K562 (cell line): ENCODE results near the gene ABHD8. TPM values are rescaled to one million over a fixed set of nuclear protein-coding genes. Genes with fewer than 3 reads are reported as not detected.

Source experiments
- ATAC-seq: fragments of 200-7000 bp; cut with Tn5 transposase; 3 replicates; pipeline ENCODE4 v1.9.1; 2020; ENCODE audit warnings: moderate library complexity
- BruUV-seq: library from RNA; stranded (reverse); fragments of 400-500 nt; replicated peaks from 2 replicates; lab custom pipeline; 2021; lab: Mats Ljungman, UMichigan
- CTCF ChIA-PET: fragments of 300-600 bp; formaldehyde crosslinking; extraction: SDS; loops from one replicate; lab custom pipeline; 2021; ENCODE audit warnings: low intra/inter-chr PET ratio; lab: Yijun Ruan, JAX
- POLR2A ChIA-PET: fragments of 300-600, 350-650 bp; sonication (Branson Sonifier 250); formaldehyde crosslinking; extraction: SDS; loops from one replicate; lab custom pipeline; 2021; ENCODE audit warnings: antibody characterized with exemption, inconsistent platforms; lab: Yijun Ruan, JAX
- DNase-seq, 4 experiments: peaks; one replicate each; pipeline versions ENCODE4 v3.0.0 to v3.0.0-alpha.2; 2011 to 2018; ENCODE audit warnings: low spot score in 3 of 4, mixed read lengths in 3 of 4; ENCODE audit errors: extremely low read depth in 1 of 4
- FAIRE-seq: peaks from 2 replicates; lab custom pipeline; 2011; peaks lifted over from hg19 to GRCh38; lab: Jason Lieb, UNC
- H2AFZ ChIP-seq: 2 replicates; pipeline ENCODE4 v1.6.0; 2011; ENCODE audit warnings: low read depth, low read length, control low read depth, inconsistent platforms
- H3K27ac ChIP-seq: fragments of 200-600 bp; 3 replicates; pipeline ENCODE4 v1.8.0; 2011; ENCODE audit warnings: low read depth, mild to moderate bottlenecking, control low read depth, inconsistent platforms, low read length, moderate library complexity, mixed read lengths; ENCODE audit errors: extremely low read depth
- H3K27me3 ChIP-seq, 2 experiments: fragments of 300-600 bp in 1 of 2; 2 replicates in 1 of 2; 3 replicates in 1 of 2; pipeline versions ENCODE4 v1.6.0 to v1.8.0; 2011; ENCODE audit warnings: inconsistent platforms in 2 of 2, low read length in 2 of 2, mild to moderate bottlenecking in 1 of 2, mixed read lengths in 1 of 2, moderate library complexity in 1 of 2; ENCODE audit not compliant: control insufficient read depth in 2 of 2, insufficient read depth in 2 of 2
- H3K36me3 ChIP-seq: fragments of 300-600 bp; 3 replicates; pipeline ENCODE4 v1.8.0; 2011; ENCODE audit warnings: mild to moderate bottlenecking, low read length, inconsistent platforms; ENCODE audit not compliant: control insufficient read depth, insufficient read depth
- H3K4me1 ChIP-seq, 2 experiments: fragments of 200-600 bp in 1 of 2; replicated peaks in 1 of 2; 2 replicates in 1 of 2; 3 replicates in 1 of 2; pipeline versions ENCODE4 v1.5.1 to v1.8.0; 2011; ENCODE audit warnings: inconsistent platforms in 2 of 2, low read length in 2 of 2, mild to moderate bottlenecking in 1 of 2, mixed read lengths in 1 of 2, moderate library complexity in 1 of 2; ENCODE audit not compliant: control insufficient read depth in 2 of 2, insufficient read depth in 2 of 2
- H3K4me2 ChIP-seq: 2 replicates; pipeline ENCODE4 v1.6.1; 2011; ENCODE audit warnings: low read length, control low read depth, inconsistent platforms, mixed read lengths; ENCODE audit not compliant: insufficient read depth
- H3K4me3 ChIP-seq: fragments of 200-600 bp; sonication (generic), shearing (Covaris generic); 2 replicates; pipeline ENCODE4 v1.5.1; 2016; ENCODE audit warnings: control low read depth, inconsistent platforms
- H3K79me2 ChIP-seq: fragments of 200-600 bp; 3 replicates; pipeline ENCODE4 v1.8.0; 2011; ENCODE audit warnings: low read length, inconsistent platforms; ENCODE audit not compliant: control insufficient read depth, insufficient read depth
- H3K9ac ChIP-seq, 2 experiments: 2 replicates each; pipeline versions ENCODE4 v1.6.0 to v1.6.1; 2011; ENCODE audit warnings: low read depth in 2 of 2, low read length in 2 of 2, control low read depth in 1 of 2, inconsistent platforms in 1 of 2, mild to moderate bottlenecking in 1 of 2, mixed read lengths in 1 of 2; ENCODE audit not compliant: insufficient read depth in 1 of 2
- H3K9me1 ChIP-seq: one replicate; pipeline ENCODE4 v1.6.0; 2011; ENCODE audit warnings: inconsistent platforms, mild to moderate bottlenecking, low read length, moderate library complexity; ENCODE audit not compliant: control insufficient read depth, insufficient read depth
- H3K9me3 ChIP-seq: replicated peaks from 2 replicates; pipeline ENCODE4 v1.5.1; 2011; ENCODE audit warnings: low read depth, low read length, inconsistent platforms; ENCODE audit not compliant: control insufficient read depth, insufficient read depth
- H4K20me1 ChIP-seq: replicated peaks from 2 replicates; pipeline ENCODE4 v1.6.1; 2011; ENCODE audit warnings: low read length, inconsistent platforms, mixed read lengths; ENCODE audit not compliant: control insufficient read depth, insufficient read depth
- CBFA2T2 ChIP-seq: fragments of 450-650 bp; conservative IDR thresholded peaks from 2 replicates; pipeline ENCODE4 v1.6.1; 2017; ENCODE audit warnings: mild to moderate bottlenecking
- MYC ChIP-seq, 2 experiments: fragments of 250-450 bp in 1 of 2; sonication (Bioruptor Pico) in 1 of 2; IDR thresholded peaks; 2 replicates each; pipeline versions ENCODE4 v1.5.1 to v1.6.1; 2012 to 2021; ENCODE audit warnings: low read depth in 2 of 2, borderline replicate concordance in 1 of 2, improper control_type of control experiment in 1 of 2, low read length in 1 of 2, mild to moderate bottlenecking in 1 of 2, moderate library complexity in 1 of 2
- NCOA6 ChIP-seq: fragments of 450-650 bp; IDR thresholded peaks from 2 replicates; pipeline ENCODE4 v1.6.1; 2017; ENCODE audit warnings: mild to moderate bottlenecking
- NR3C1 ChIP-seq: sonication (generic); formaldehyde crosslinking; IDR thresholded peaks from 2 replicates; pipeline ENCODE4 v1.8.1; 2022; ENCODE audit warnings: missing genetic modification reagents
- SMAD4 ChIP-seq: fragments of 250-450 bp; sonication (Bioruptor Pico); conservative IDR thresholded peaks from 2 replicates; pipeline ENCODE4 v1.8.0; 2021; ENCODE audit warnings: inconsistent platforms, mild to moderate bottlenecking, moderate library complexity
- TAL1 ChIP-seq: fragments of 450-650 bp; IDR thresholded peaks from 2 replicates; pipeline ENCODE4 v1.6.1; 2016; ENCODE audit warnings: mild to moderate bottlenecking
- WGBS: fragments of 100-300 bp; shearing (Covaris generic); methylation state at CpG from one replicate; pipeline ENCODE4 v1.1.6; 2016; ENCODE audit warnings: low coverage, mixed read lengths; ENCODE audit not compliant: insufficient coverage; ENCODE audit errors: missing lambda C conversion rate; 5-methylcytosine and 5-hydroxymethylcytosine counted together
- in situ Hi-C: fragments of 300-500 bp; cut with MboI; formaldehyde crosslinking; loops from 4 replicates; pipeline ENCODE4 v1.15.0; 2018; ENCODE audit warnings: inconsistent platforms, mixed read lengths
- intact Hi-C: fragments of 100-400 bp; cut with micrococcal nuclease; formaldehyde crosslinking; loops from 2 replicates; pipeline ENCODE4 v1.14.2; 2022
- polyA plus RNA-seq, 8 experiments: library from polyadenylated mRNA; depleted of rRNA in 4 of 8; stranded (reverse) in 5 of 8; unstranded in 3 of 8; fragments of >200 nt; fragmentation: Nextera tagmentation in 2 of 8; fragmentation: Illumina TruSeq in 1 of 8; extraction: Ambion mirVana in 2 of 8; extraction: Trizol in 1 of 8; gene quantifications; 2 replicates each; pipeline versions ENCODE4 v1.2.1 to v1.2.3, GENCODE V29; 2011 to 2014; ENCODE audit warnings: inconsistent platforms in 1 of 8, missing spikeins in 1 of 8
- total RNA-seq, 7 experiments: library from RNA; depleted of rRNA in 6 of 7; stranded (reverse); fragments of >200 nt in 6 of 7; fragmentation: Illumina TruSeq in 2 of 7; extraction: Trizol in 2 of 7; gene quantifications; 2 replicates each; pipeline versions ENCODE4 v1.2.1 to v1.2.3, GENCODE V29; 2011 to 2021; ENCODE audit warnings: low replicate concordance in 1 of 7
- TF ChIP-seq, protein P1 (sequence below): fragments of 250-450 bp; sonication (Bioruptor Pico); IDR thresholded peaks from 2 replicates; pipeline ENCODE4 v1.4.0; 2020; ENCODE audit warnings: borderline replicate concordance
- TF ChIP-seq, protein P2 (sequence below), 2 experiments: fragments of 450-650 bp; conservative IDR thresholded peaks; 2 replicates each; pipeline ENCODE4 v1.6.1; 2017; ENCODE audit warnings: mild to moderate bottlenecking in 2 of 2, moderate library complexity in 2 of 2
- TF ChIP-seq, protein P3 (sequence below): sonication (generic); formaldehyde crosslinking; IDR thresholded peaks from 2 replicates; pipeline ENCODE4 v1.8.1; 2023; ENCODE audit warnings: mild to moderate bottlenecking, missing genetic modification reagents
- TF ChIP-seq, protein P4 (sequence below): fragments of 200-400 bp; formaldehyde crosslinking; IDR thresholded peaks from 2 replicates; pipeline ENCODE4 v1.6.1; 2017; ENCODE audit warnings: mild to moderate bottlenecking, low read depth, low read length, moderate library complexity

The ABHD8 gene
- total and polyA plus RNA-seq, 9 of the 15 experiments (the other 6 are each of a cell fraction or from before 2014, with no cell fraction given) = 0.04 to 6.6 (median 2.0) TPM; not detected in 1

DNA sequence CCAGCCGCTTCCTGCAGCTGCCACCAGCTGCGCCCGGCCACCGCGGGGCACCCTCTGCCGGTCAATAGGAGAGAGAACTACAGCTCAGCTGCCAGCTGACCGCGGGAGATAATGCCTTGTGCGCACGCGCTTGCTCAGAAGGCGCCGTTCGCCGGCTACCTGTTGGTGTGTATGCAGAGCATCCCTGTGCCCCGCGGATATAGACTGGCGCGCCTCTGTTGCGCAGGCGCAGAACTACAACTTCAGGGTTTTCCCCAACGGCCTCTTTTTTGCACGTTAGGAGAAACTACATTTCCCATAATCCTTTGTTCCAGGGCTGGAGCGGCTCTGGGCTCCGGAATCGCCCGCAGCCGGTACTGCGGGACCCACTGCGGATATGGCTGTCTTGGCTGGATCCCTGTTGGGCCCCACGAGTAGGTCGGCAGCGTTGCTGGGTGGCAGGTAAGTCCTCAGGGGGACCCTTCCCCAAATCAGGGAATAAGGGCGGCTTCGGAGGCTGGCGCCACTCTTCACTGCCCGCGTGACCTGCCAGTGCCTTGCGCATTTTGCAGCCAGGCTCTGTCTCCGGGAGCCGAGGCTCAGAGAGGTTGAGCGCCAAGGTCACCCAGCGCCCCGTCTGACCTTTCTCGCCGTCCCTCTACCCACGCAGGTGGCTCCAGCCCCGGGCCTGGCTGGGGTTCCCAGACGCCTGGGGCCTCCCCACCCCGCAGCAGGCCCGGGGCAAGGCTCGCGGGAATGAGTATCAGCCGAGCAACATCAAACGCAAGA is 2.5 kb upstream of the ABHD8 start, which contains the start of gene MRPL34:
TSS of gene MRPL34 (plus strand) at position 356 of the 768 bp plus-strand sequence. CDS start at position 377, 21 bp downstream.
- peak within 1 kb of the TSS; percentile 84 to 94 for H3K9ac ChIP-seq
- H2AFZ ChIP-seq = peak within 1 kb of the TSS; percentile 88
- no peaks in the 10 kb centered on the region for H3K27me3 ChIP-seq
- no peaks in the 10 kb centered on the region for H3K9me3 ChIP-seq
- POLR2A ChIA-PET = interaction anchor here (0.6 to 7.7 kb wide), 8 partner anchors 12 to 1654 kb away, joined by 3 to 78 read pairs (median 4); partner anchors contain the start of genes ANO8, BABAM1 and JUND
- peak; percentile 70 to 99 (median 81) for DNase-seq
- CTCF ChIA-PET = interaction anchor here (0.8 to 1.1 kb wide), 2 partner anchors 29 to 85 kb away, joined by 3 read pairs; partner anchors contain the start of gene ANO8
- peak; percentile 95 for FAIRE-seq
- H3K4me2 ChIP-seq = peak within 1 kb of the TSS; percentile 94
- H4K20me1 ChIP-seq = 0 out of 2 replicates have a peak, but pooled peaks cover 5% of the 10 kb centered on the region
- peaks cover 45% of the 10 kb centered on the region for H3K79me2 ChIP-seq
- peaks cover 31 to 74% of the 10 kb centered on the region in 2 experiments; a peak in 4 of 5 replicates for H3K4me1 ChIP-seq
- H3K36me3 ChIP-seq = peaks cover 13% of the 10 kb centered on the region
- peak within 1 kb of the TSS; percentile 86 for H3K27ac ChIP-seq
- peak within 1 kb of the TSS; percentile 58 for H3K4me3 ChIP-seq
- in situ Hi-C loops (no loop called here), intact Hi-C loops (loop anchor here (1.0 kb wide), 1 partner anchor 11 kb away; no protein-coding TSS in a partner anchor)
- peak; percentile 65 for ATAC-seq
- H3K9me1 ChIP-seq = no peaks in the 10 kb centered on the region
- under 1% methylated on average over 55 of the region's 55 CpGs for WGBS
- TSS peak; percentile 79 for BruUV-seq
- TF ChIP-seq, protein P1, sequence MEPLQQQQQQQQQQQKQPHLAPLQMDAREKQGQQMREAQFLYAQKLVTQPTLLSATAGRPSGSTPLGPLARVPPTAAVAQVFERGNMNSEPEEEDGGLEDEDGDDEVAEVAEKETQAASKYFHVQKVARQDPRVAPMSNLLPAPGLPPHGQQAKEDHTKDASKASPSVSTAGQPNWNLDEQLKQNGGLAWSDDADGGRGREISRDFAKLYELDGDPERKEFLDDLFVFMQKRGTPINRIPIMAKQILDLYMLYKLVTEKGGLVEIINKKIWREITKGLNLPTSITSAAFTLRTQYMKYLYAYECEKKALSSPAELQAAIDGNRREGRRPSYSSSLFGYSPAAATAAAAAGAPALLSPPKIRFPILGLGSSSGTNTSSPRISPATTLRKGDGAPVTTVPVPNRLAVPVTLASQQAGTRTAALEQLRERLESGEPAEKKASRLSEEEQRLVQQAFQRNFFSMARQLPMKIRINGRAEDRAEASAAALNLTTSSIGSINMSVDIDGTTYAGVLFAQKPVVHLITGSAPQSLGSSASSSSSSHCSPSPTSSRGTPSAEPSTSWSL (CRISPR knock-in tag) = 0 out of 2 replicates have a peak, but pooled peaks have one; percentile 76
- TF ChIP-seq NR3C1 (CRISPR knock-in tag) (0 out of 2 replicates have a peak, but pooled peaks have one; percentile 67), TAL1 (0 out of 2 replicates have a peak, but pooled peaks have one; percentile 8), NCOA6 (no peak), SMAD4 (CRISPR knock-in tag) (peak; percentile 60), MYC (IDR thresholded peaks at IDR 0.05; ENCODE audit: low read depth, low read length) (peak; percentile 75), MYC (CRISPR knock-in tag; IDR thresholded peaks at IDR 0.05; ENCODE audit: borderline replicate concordance, low read depth) (peak; percentile 26; the same call in 1 of the 2 replicates), CBFA2T2 (peak; percentile 65)
- TF ChIP-seq, protein P2, sequence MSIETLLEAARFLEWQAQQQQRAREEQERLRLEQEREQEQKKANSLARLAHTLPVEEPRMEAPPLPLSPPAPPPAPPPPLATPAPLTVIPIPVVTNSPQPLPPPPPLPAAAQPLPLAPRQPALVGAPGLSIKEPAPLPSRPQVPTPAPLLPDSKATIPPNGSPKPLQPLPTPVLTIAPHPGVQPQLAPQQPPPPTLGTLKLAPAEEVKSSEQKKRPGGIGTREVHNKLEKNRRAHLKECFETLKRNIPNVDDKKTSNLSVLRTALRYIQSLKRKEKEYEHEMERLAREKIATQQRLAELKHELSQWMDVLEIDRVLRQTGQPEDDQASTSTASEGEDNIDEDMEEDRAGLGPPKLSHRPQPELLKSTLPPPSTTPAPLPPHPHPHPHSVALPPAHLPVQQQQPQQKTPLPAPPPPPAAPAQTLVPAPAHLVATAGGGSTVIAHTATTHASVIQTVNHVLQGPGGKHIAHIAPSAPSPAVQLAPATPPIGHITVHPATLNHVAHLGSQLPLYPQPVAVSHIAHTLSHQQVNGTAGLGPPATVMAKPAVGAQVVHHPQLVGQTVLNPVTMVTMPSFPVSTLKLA (conservative IDR thresholded peaks at IDR 0.05) = peak; percentile 44 to 65; a peak in 3 of 4 replicates
- TF ChIP-seq, protein P3, sequence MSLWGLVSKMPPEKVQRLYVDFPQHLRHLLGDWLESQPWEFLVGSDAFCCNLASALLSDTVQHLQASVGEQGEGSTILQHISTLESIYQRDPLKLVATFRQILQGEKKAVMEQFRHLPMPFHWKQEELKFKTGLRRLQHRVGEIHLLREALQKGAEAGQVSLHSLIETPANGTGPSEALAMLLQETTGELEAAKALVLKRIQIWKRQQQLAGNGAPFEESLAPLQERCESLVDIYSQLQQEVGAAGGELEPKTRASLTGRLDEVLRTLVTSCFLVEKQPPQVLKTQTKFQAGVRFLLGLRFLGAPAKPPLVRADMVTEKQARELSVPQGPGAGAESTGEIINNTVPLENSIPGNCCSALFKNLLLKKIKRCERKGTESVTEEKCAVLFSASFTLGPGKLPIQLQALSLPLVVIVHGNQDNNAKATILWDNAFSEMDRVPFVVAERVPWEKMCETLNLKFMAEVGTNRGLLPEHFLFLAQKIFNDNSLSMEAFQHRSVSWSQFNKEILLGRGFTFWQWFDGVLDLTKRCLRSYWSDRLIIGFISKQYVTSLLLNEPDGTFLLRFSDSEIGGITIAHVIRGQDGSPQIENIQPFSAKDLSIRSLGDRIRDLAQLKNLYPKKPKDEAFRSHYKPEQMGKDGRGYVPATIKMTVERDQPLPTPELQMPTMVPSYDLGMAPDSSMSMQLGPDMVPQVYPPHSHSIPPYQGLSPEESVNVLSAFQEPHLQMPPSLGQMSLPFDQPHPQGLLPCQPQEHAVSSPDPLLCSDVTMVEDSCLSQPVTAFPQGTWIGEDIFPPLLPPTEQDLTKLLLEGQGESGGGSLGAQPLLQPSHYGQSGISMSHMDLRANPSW (CRISPR knock-in tag) = no peak
- TF ChIP-seq, protein P4, sequence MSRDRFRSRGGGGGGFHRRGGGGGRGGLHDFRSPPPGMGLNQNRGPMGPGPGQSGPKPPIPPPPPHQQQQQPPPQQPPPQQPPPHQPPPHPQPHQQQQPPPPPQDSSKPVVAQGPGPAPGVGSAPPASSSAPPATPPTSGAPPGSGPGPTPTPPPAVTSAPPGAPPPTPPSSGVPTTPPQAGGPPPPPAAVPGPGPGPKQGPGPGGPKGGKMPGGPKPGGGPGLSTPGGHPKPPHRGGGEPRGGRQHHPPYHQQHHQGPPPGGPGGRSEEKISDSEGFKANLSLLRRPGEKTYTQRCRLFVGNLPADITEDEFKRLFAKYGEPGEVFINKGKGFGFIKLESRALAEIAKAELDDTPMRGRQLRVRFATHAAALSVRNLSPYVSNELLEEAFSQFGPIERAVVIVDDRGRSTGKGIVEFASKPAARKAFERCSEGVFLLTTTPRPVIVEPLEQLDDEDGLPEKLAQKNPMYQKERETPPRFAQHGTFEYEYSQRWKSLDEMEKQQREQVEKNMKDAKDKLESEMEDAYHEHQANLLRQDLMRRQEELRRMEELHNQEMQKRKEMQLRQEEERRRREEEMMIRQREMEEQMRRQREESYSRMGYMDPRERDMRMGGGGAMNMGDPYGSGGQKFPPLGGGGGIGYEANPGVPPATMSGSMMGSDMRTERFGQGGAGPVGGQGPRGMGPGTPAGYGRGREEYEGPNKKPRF = no peak
